HepG2 (cell line): ENCODE measurements around the gene TMEM235. TPM values are rescaled to one million over a fixed set of nuclear protein-coding genes. Genes with fewer than 3 reads are reported as not detected.
A peak's percentile ranks its signal among the peaks of the same experiment; 100 is the strongest.

Experiments used
- ATAC-seq: fragments of 200-7000 bp; cut with Tn5 transposase; 3 replicates; pipeline ENCODE4 v1.9.1; 2020; ENCODE audit warnings: mild to moderate bottlenecking, moderate library complexity
- BruUV-seq: library from RNA; stranded (reverse); fragments of 400-500 nt; replicated peaks from 2 replicates; lab custom pipeline; 2021; lab: Mats Ljungman, UMichigan
- CTCF ChIA-PET: fragments of 300-600 bp; formaldehyde crosslinking; extraction: SDS; loops from one replicate; lab custom pipeline; 2021; ENCODE audit warnings: low total read pairs, inconsistent platforms, low intra/inter-chr PET ratio; lab: Yijun Ruan, JAX
- POLR2A ChIA-PET: fragments of 350-600 bp; sonication (Branson Sonifier 250); formaldehyde crosslinking; loops from one replicate; lab custom pipeline; 2020; ENCODE audit warnings: antibody characterized with exemption, inconsistent platforms; lab: Yijun Ruan, JAX
- DNase-seq: peaks from one replicate; pipeline ENCODE4 v3.0.0-alpha.2; 2015; ENCODE audit warnings: low spot score
- FAIRE-seq: peaks from 3 replicates; lab custom pipeline; 2011; peaks lifted over from hg19 to GRCh38; lab: Jason Lieb, UNC
- H2AFZ ChIP-seq: one replicate; pipeline ENCODE4 v1.6.1; 2011; ENCODE audit warnings: low read length, inconsistent platforms
- H3K27ac ChIP-seq: fragments of 300-600 bp; 3 replicates; pipeline ENCODE4 v1.8.0; 2011; ENCODE audit warnings: mixed run types, mild to moderate bottlenecking, mixed read lengths, low read length, inconsistent platforms; ENCODE audit not compliant: insufficient read depth; ENCODE audit errors: extremely low read length
- H3K27me3 ChIP-seq, 2 experiments: fragments of 200-600 bp in 1 of 2; 2 replicates in 1 of 2; 3 replicates in 1 of 2; pipeline versions ENCODE4 v1.6.0 to v1.8.0; 2011; ENCODE audit warnings: low read length in 2 of 2, mild to moderate bottlenecking in 2 of 2, moderate library complexity in 2 of 2, inconsistent platforms in 1 of 2; ENCODE audit not compliant: insufficient read depth in 2 of 2, control insufficient read depth in 1 of 2
- H3K36me3 ChIP-seq, 2 experiments: fragments of 200-600 bp in 1 of 2; replicated peaks in 1 of 2; 2 replicates in 1 of 2; 3 replicates in 1 of 2; pipeline versions ENCODE4 v1.5.1 to v1.8.0; 2011; ENCODE audit warnings: low read length in 2 of 2, inconsistent platforms in 1 of 2; ENCODE audit not compliant: insufficient read depth in 2 of 2, control insufficient read depth in 1 of 2
- H3K4me1 ChIP-seq: 2 replicates; pipeline ENCODE4 v1.5.1; 2012; ENCODE audit warnings: low read length, inconsistent platforms; ENCODE audit not compliant: insufficient read depth
- H3K4me2 ChIP-seq: 2 replicates; pipeline ENCODE4 v1.6.0; 2011; ENCODE audit warnings: low read depth, low read length, inconsistent platforms
- H3K4me3 ChIP-seq, 3 experiments: fragments of 200-600 bp in 1 of 3; sonication (generic), shearing (Covaris generic) in 1 of 3; replicated peaks in 1 of 3; 2 replicates each; pipeline ENCODE4 v1.5.1; 2011 to 2016; ENCODE audit warnings: low read length in 3 of 3, inconsistent platforms in 2 of 3, low read depth in 2 of 3, mild to moderate bottlenecking in 2 of 3, control low read depth in 1 of 3, mixed read lengths in 1 of 3; ENCODE audit not compliant: insufficient read depth in 1 of 3
- H3K79me2 ChIP-seq: one replicate; pipeline ENCODE4 v1.6.1; 2011; ENCODE audit warnings: low read length, inconsistent platforms; ENCODE audit not compliant: insufficient read depth
- H3K9ac ChIP-seq: 2 replicates; pipeline ENCODE4 v1.6.0; 2011; ENCODE audit warnings: mild to moderate bottlenecking, low read depth, low read length, inconsistent platforms; ENCODE audit not compliant: insufficient read depth
- H3K9me3 ChIP-seq: 2 replicates; pipeline ENCODE4 v1.5.1; 2012; ENCODE audit warnings: mild to moderate bottlenecking, low read length
- H4K20me1 ChIP-seq: 2 replicates; pipeline ENCODE4 v1.6.0; 2011; ENCODE audit warnings: inconsistent platforms, mild to moderate bottlenecking, low read length, moderate library complexity; ENCODE audit not compliant: insufficient read depth
- CCDC6 ChIP-seq: sonication (generic); formaldehyde crosslinking; IDR thresholded peaks from 2 replicates; pipeline ENCODE4 v1.8.1; 2022; ENCODE audit warnings: mild to moderate bottlenecking, missing genetic modification reagents, moderate library complexity
- CHCHD3 ChIP-seq: sonication (generic); formaldehyde crosslinking; IDR thresholded peaks from 2 replicates; pipeline ENCODE4 v1.8.0; 2022; ENCODE audit warnings: mild to moderate bottlenecking, missing genetic modification reagents, moderate library complexity
- EZH2 ChIP-seq: conservative IDR thresholded peaks from 2 replicates; pipeline ENCODE4 v1.6.1; 2012; ENCODE audit warnings: mild to moderate bottlenecking, low read depth, low read length, moderate library complexity
- FOSL2 ChIP-seq: sonication (generic); formaldehyde crosslinking; IDR thresholded peaks from 2 replicates; pipeline ENCODE4 v1.4.0; 2020; ENCODE audit warnings: missing genetic modification reagents
- FOXA3 ChIP-seq: IDR thresholded peaks from 2 replicates; pipeline ENCODE4 v1.6.1; 2016; ENCODE audit warnings: missing genetic modification reagents, missing compliant biosample characterization
- HNRNPLL ChIP-seq: fragments of 200-400 bp; formaldehyde crosslinking; IDR thresholded peaks from 2 replicates; pipeline ENCODE4 v1.6.1; 2017; ENCODE audit warnings: mild to moderate bottlenecking, low read depth, low read length; ENCODE audit not compliant: poor library complexity, severe bottlenecking
- MED8 ChIP-seq: sonication (generic); formaldehyde crosslinking; IDR thresholded peaks from 2 replicates; pipeline ENCODE4 v1.8.1; 2023; ENCODE audit warnings: mild to moderate bottlenecking, missing genetic modification reagents; ENCODE audit not compliant: insufficient replicate concordance
- MTF2 ChIP-seq: sonication (generic); formaldehyde crosslinking; IDR thresholded peaks from 2 replicates; pipeline ENCODE4 v1.5.0; 2020; ENCODE audit warnings: missing genetic modification reagents, borderline replicate concordance
- MXD1 ChIP-seq: sonication (generic); formaldehyde crosslinking; IDR thresholded peaks from 2 replicates; pipeline ENCODE4 v1.4.0; 2020; ENCODE audit warnings: mild to moderate bottlenecking, missing genetic modification reagents
- NR2F2 ChIP-seq: IDR thresholded peaks from 2 replicates; pipeline ENCODE4 v1.6.1; 2012; ENCODE audit warnings: low read depth, inconsistent platforms, borderline replicate concordance
- NRL ChIP-seq: sonication (generic); formaldehyde crosslinking; IDR thresholded peaks from 2 replicates; pipeline ENCODE4 v1.5.0; 2020; ENCODE audit warnings: missing genetic modification reagents, mild to moderate bottlenecking, moderate library complexity, borderline replicate concordance
- PRPF4 ChIP-seq: fragments of 200-400 bp; formaldehyde crosslinking; IDR thresholded peaks from 2 replicates; pipeline ENCODE4 v1.6.1; 2016; ENCODE audit warnings: low read length, low read depth; ENCODE audit not compliant: poor library complexity, severe bottlenecking
- SOX13 ChIP-seq, 3 experiments: fragments of 450-650 bp in 1 of 3; sonication (generic) in 1 of 3; formaldehyde crosslinking in 1 of 3; IDR thresholded peaks in 2 of 3; conservative IDR thresholded peaks in 1 of 3; 2 replicates each; pipeline versions ENCODE4 v1.5.0 to v1.6.1; 2016 to 2020; ENCODE audit warnings: antibody characterized with exemption in 1 of 3, mild to moderate bottlenecking in 1 of 3, missing compliant biosample characterization in 1 of 3, missing genetic modification reagents in 1 of 3, moderate library complexity in 1 of 3
- ZEB1 ChIP-seq: IDR thresholded peaks from 2 replicates; pipeline ENCODE4 v1.6.1; 2012; ENCODE audit warnings: mild to moderate bottlenecking, low read depth, inconsistent platforms; ENCODE audit not compliant: insufficient replicate concordance
- ZNF280D ChIP-seq: sonication (generic); formaldehyde crosslinking; IDR thresholded peaks from 2 replicates; pipeline ENCODE4 v1.5.1; 2020; ENCODE audit warnings: mild to moderate bottlenecking, missing genetic modification reagents
- ZNF777 ChIP-seq: sonication (generic); formaldehyde crosslinking; IDR thresholded peaks from 2 replicates; pipeline ENCODE4 v1.4.0; 2020; ENCODE audit warnings: missing genetic modification reagents
- ZSCAN9 ChIP-seq: IDR thresholded peaks from 2 replicates; pipeline ENCODE4 v1.6.1; 2016; ENCODE audit warnings: borderline replicate concordance
- WGBS: methylation state at CpG from one replicate; pipeline ENCODE4 v1.1.6; 2017; ENCODE audit warnings: low lambda C conversion rate; 5-methylcytosine and 5-hydroxymethylcytosine counted together
- in situ Hi-C: cut with HindIII; loops from 2 replicates; pipeline ENCODE4 v1.10.0; 2017; ENCODE audit warnings: low pct_unique_long_range_greater_than_20kb; ENCODE audit not compliant: extremely low pct_ligation_motif_present
- intact Hi-C: fragments of 100-400 bp; cut with micrococcal nuclease; formaldehyde crosslinking; loops from one replicate; pipeline ENCODE4 v1.10.0; 2022; ENCODE audit not compliant: unreplicated experiment
- polyA plus RNA-seq, 8 experiments: library from polyadenylated mRNA; depleted of rRNA in 3 of 8; stranded (reverse) in 7 of 8; unstranded in 1 of 8; fragments of >200 nt; fragmentation: Illumina TruSeq in 4 of 8; extraction: Trizol in 4 of 8; gene quantifications; 2 replicates each; pipeline versions ENCODE4 v1.2.1 to v1.2.3, GENCODE V29; 2011 to 2016; ENCODE audit warnings: low read depth in 4 of 8, missing spikeins in 1 of 8, mixed read lengths in 1 of 8; ENCODE audit not compliant: insufficient read depth in 1 of 8
- total RNA-seq, 5 experiments: library from RNA; depleted of rRNA; stranded (reverse); fragments of >200 nt; fragmentation: Illumina TruSeq; extraction: Trizol; gene quantifications; 2 replicates each; pipeline ENCODE4 v1.2.3, GENCODE V29; 2016; ENCODE audit warnings: low read depth in 1 of 5

TMEM235 gene
- total and polyA plus RNA-seq, 2 of the 13 experiments (the other 11 are each of a cell fraction or from before 2014, with no cell fraction given): not detected

- TF ChIP-seq ZNF280D (CRISPR knock-in tag) (no peak), MED8 (CRISPR knock-in tag) (no peak), CCDC6 (CRISPR knock-in tag) (no peak), NR2F2 (no peak), FOSL2 (CRISPR knock-in tag) (no peak)
Observed at GRCh38 chr17:78230252-78230962, 1.0 kb upstream of the TMEM235 start (continued).

- ATAC-seq (peak; percentile 71), DNase-seq (no peak), FAIRE-seq (no peak)
- POLR2A ChIA-PET: interaction anchor here (1.3 kb wide), 1 partner anchor 9 kb away, joined by 6 read pairs; no protein-coding TSS in a partner anchor
- Histone ChIP-seq H3K4me2 (peak overlapping the region; percentile 48), H3K27ac (no peak overlapping the region), H3K9me3 (no peaks in the 10 kb centered on the region), H3K4me1 (peaks cover 31% of the 10 kb centered on the region; the same call in 1 of the 2 replicates), H3K4me3 (peak overlapping the region in 1 of 3 experiments; percentile 37; a peak in 1 of 6 replicates), H3K79me2 (no peaks in the 10 kb centered on the region), H3K36me3 (no peaks in the 10 kb centered on the region), H3K27me3 (peaks cover 17 to 74% of the 10 kb centered on the region in 2 experiments), H3K9ac (no peak overlapping the region), H4K20me1 (no peaks in the 10 kb centered on the region), H2AFZ (no peak overlapping the region)
- CTCF ChIA-PET: no interaction called here
- in situ Hi-C loops: no loop called here
- intact Hi-C loops: no loop called here
- no TSS peak for BruUV-seq
- 28% methylated on average over 15 of the region's 55 CpGs for WGBS
- TF ChIP-seq ZNF777 (CRISPR knock-in tag): peak; percentile 73
- TF ChIP-seq PRPF4: no peak
- TF ChIP-seq FOXA3: no peak
- TF ChIP-seq ZSCAN9 (CRISPR knock-in tag): no peak
- TF ChIP-seq HNRNPLL: peak; percentile 23
- TF ChIP-seq ZEB1: no peak
- peak; percentile 18; the same call in 1 of the 2 replicates for TF ChIP-seq MTF2 (CRISPR knock-in tag)
- TF ChIP-seq MXD1 (CRISPR knock-in tag): 0 out of 2 replicates have a peak, but pooled peaks have one; percentile 24
- TF ChIP-seq CHCHD3: no peak
- no peak for TF ChIP-seq NR2F2
- no peak for TF ChIP-seq NRL (CRISPR knock-in tag)
- no peak for TF ChIP-seq SOX13 (IDR thresholded peaks at IDR 0.05)
- no peak for TF ChIP-seq SOX13 (CRISPR knock-in tag; conservative IDR thresholded peaks at IDR 0.05 in 1 of 2, IDR thresholded peaks at IDR 0.05 in 1 of 2)
- TF ChIP-seq EZH2: peak; percentile 46
Observed at GRCh38 chr17:78231991-78232858, 794 bp downstream of the TMEM235 start.
